Type B pancreatic cell (in vitro differentiated cells): ENCODE results near the gene BPHL. TPM values are rescaled to one million over a fixed set of nuclear protein-coding genes. Genes with fewer than 3 reads are reported as not detected.
A peak's percentile ranks its signal among the peaks of the same experiment; 100 is the strongest.
"Not testable (repeated sequence)": the region's sequence is repeated elsewhere in the genome, so short reads cannot be mapped to it uniquely, and the experiment has no call there.

Experiments
- DNase-seq: peaks from one replicate; pipeline ENCODE4 v3.0.0; 2021; ENCODE audit warnings: mixed read lengths; ENCODE audit not compliant: unreplicated experiment; ENCODE audit errors: extremely low spot score
- H3K27ac Mint-ChIP-seq: 2 replicates; pipeline ENCODE4 v1.8.0; 2021; ENCODE audit warnings: mild to moderate bottlenecking, mixed read lengths
- H3K27me3 Mint-ChIP-seq: 2 replicates; pipeline ENCODE4 v1.8.0; 2021; ENCODE audit warnings: mixed read lengths
- H3K36me3 Mint-ChIP-seq: 2 replicates; pipeline ENCODE4 v1.8.0; 2021; ENCODE audit warnings: mixed read lengths
- H3K4me1 Mint-ChIP-seq: one replicate; pipeline ENCODE4 v1.8.0; 2021; ENCODE audit warnings: mixed read lengths; ENCODE audit not compliant: unreplicated experiment
- H3K4me3 Mint-ChIP-seq: 2 replicates; pipeline ENCODE4 v1.8.0; 2021; ENCODE audit warnings: mild to moderate bottlenecking, mixed read lengths
- H3K9me3 Mint-ChIP-seq: 2 replicates; pipeline ENCODE4 v1.8.0; 2021; ENCODE audit warnings: mixed read lengths
- CTCF ChIP-seq: fragments of 200-600 bp; sonication (generic); conservative IDR thresholded peaks from 2 replicates; pipeline ENCODE4 v1.5.0; 2021; ENCODE audit warnings: antibody characterized with exemption, mild to moderate bottlenecking
- total RNA-seq: library from RNA; stranded (reverse); gene quantifications from 2 replicates; pipeline ENCODE4 v1.2.1, GENCODE V29; 2021; ENCODE audit warnings: low replicate concordance

The BPHL gene
- total RNA-seq, 1 donor from 2014 or later, result 56.2 TPM

- H3K36me3 Mint-ChIP-seq, result peaks cover 4% of the 10 kb centered on the region
- H3K27ac Mint-ChIP-seq, result no peak overlapping the region
- H3K4me1 Mint-ChIP-seq, result peaks cover 46% of the 10 kb centered on the region
- peaks cover 20% of the 10 kb centered on the region for H3K27me3 Mint-ChIP-seq
- TF ChIP-seq CTCF, result peak; percentile 41
- no peak for DNase-seq
- no peaks in the 10 kb centered on the region for H3K9me3 Mint-ChIP-seq
- no peak overlapping the region for H3K4me3 Mint-ChIP-seq
Measured at GRCh38 chr6:3164388-3164787, 45.9 kb downstream of the BPHL start.

- H3K4me1 Mint-ChIP-seq, result peaks cover 38% of the 10 kb centered on the region
- no peak for TF ChIP-seq CTCF
- H3K9me3 Mint-ChIP-seq, result no peaks in the 10 kb centered on the region
- no peaks in the 10 kb centered on the region for H3K36me3 Mint-ChIP-seq
- peak overlapping the region; percentile 16 for H3K4me3 Mint-ChIP-seq
- peaks cover 11% of the 10 kb centered on the region for H3K27me3 Mint-ChIP-seq
- peak overlapping the region; percentile 5 for H3K27ac Mint-ChIP-seq
- DNase-seq, result no peak
Measured at GRCh38 chr6:3165631-3166534, 47.4 kb downstream of the BPHL start.

GRCh38 chr6:3166535-3167225 is 48.2 kb downstream of the BPHL start:
- not testable (repeated sequence) for H3K9me3 Mint-ChIP-seq, H3K4me3 Mint-ChIP-seq, H3K27me3 Mint-ChIP-seq, H3K36me3 Mint-ChIP-seq, DNase-seq
- Mint-ChIP-seq H3K4me1 (peaks cover 38% of the 10 kb centered on the region), H3K27ac (peak overlapping the region; percentile 5)

- Mint-ChIP-seq H3K4me1 (peaks cover 30% of the 10 kb centered on the region), H3K27ac (peak overlapping the region; percentile 81)
- H3K9me3 Mint-ChIP-seq, H3K36me3 Mint-ChIP-seq, H3K27me3 Mint-ChIP-seq, H3K4me3 Mint-ChIP-seq, DNase-seq: not testable (repeated sequence)
Measured at GRCh38 chr6:3168046-3168445, 49.5 kb downstream of the BPHL start.

- not testable (repeated sequence) for DNase-seq, H3K27me3 Mint-ChIP-seq, H3K36me3 Mint-ChIP-seq, H3K4me3 Mint-ChIP-seq, H3K9me3 Mint-ChIP-seq, H3K27ac Mint-ChIP-seq
- peaks cover 25% of the 10 kb centered on the region for H3K4me1 Mint-ChIP-seq
Measured at GRCh38 chr6:3170676-3171075, 52.2 kb downstream of the BPHL start.

GRCh38 chr6:3171313-3172175 is 53.0 kb downstream of the BPHL start:
- H3K27me3 Mint-ChIP-seq, H3K4me3 Mint-ChIP-seq, H3K36me3 Mint-ChIP-seq, H3K9me3 Mint-ChIP-seq, DNase-seq, H3K27ac Mint-ChIP-seq: not testable (repeated sequence)
- H3K4me1 Mint-ChIP-seq, result peaks cover 22% of the 10 kb centered on the region

- not testable (repeated sequence) for H3K9me3 Mint-ChIP-seq, H3K36me3 Mint-ChIP-seq, H3K27ac Mint-ChIP-seq, DNase-seq, H3K27me3 Mint-ChIP-seq, H3K4me3 Mint-ChIP-seq
- H3K4me1 Mint-ChIP-seq, result peaks cover 13% of the 10 kb centered on the region
Measured at GRCh38 chr6:3172789-3173188, 54.3 kb downstream of the BPHL start.

GRCh38 chr6:3173636-3174089 is 55.2 kb downstream of the BPHL start:
- not testable (repeated sequence) for H3K9me3 Mint-ChIP-seq, DNase-seq, H3K4me3 Mint-ChIP-seq, H3K27me3 Mint-ChIP-seq, H3K36me3 Mint-ChIP-seq, H3K27ac Mint-ChIP-seq
- H3K4me1 Mint-ChIP-seq, result peaks cover 11% of the 10 kb centered on the region
